ENCODE results near the gene SPACDR.

Gene SPACDR

DNA sequence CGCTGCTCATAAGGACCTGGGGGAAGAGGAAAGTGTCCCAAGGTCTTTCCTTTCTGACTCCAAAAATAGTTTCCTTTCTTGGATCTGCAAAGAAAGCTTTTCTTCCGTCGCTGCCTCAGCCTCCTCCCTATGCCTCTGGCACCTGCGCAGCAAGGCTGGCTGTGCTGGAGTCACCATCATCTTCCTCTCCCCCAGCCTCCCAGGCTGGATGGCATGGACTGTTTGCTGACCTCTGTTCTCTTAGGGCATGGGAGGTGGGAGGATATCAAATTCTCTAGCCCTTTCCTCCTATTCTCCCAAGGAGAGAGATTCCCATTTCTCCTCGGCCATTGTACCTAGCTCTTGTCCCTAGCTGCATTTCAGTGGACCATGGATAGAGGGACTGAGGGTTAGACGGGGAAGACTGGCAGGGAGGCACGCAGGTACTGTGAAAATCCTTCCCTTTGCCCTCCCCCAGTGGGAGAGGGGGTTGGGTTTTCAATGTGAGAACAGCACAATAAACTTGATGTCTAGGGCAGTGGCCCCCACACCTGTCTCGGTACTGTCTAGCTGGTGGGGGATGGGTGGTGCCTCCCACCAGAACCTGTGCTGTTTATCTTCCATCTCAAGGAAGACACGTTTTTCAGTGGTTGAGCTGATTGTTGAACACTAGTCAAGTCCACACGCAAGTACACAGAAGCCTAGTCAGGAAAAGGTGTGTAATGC lies 30.3 kb downstream of the SPACDR start:
- DNase-seq, result no peak

DNA sequence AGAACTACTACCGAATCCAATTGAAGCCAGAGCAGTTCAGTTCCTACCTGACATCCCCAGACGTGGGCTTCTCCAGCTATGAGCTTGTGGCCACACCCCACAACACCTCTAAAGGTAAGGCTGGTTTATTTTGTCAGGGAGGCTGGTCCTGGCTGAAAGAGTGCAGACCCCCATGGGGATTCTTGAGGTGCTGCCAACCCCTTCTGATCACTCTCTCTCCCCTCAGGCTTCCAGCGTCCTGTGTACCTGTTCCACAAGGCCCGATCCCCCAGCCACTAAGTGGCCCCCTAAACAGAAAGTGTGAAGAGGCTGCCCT lies 30.8 kb downstream of the SPACDR start:
- DNase-seq, result no peak

DNA sequence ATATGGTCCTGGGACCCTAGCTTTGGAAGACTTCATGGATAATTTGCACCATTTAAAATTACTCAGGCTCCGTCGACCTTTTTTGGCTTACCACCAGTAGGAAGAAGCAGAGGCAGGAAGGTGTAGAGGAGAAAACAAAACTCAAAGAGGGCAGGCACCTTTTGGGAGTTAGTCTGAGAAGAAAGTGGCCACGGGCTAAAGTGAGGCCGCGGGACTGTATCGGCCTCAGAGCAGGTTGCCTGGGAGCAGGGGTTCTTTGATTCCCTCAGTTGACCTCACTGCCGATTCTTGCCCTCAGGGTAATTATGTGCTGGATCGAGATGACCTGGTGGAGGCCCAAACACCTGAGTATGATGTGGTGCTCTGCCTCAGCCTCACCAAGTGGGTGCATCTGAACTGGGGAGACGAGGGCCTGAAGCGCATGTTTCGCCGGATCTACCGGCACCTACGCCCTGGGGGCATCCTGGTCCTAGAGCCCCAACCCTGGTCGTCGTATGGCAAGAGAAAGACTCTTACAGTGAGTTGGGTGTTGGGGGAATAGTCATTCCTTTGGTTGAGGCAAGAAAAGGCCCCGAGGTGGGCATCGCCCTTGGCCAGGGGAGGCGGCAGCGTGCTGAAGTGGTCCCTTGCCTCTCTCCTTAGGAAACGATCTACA lies 31.3 kb downstream of the SPACDR start:
- no peak for DNase-seq

DNA sequence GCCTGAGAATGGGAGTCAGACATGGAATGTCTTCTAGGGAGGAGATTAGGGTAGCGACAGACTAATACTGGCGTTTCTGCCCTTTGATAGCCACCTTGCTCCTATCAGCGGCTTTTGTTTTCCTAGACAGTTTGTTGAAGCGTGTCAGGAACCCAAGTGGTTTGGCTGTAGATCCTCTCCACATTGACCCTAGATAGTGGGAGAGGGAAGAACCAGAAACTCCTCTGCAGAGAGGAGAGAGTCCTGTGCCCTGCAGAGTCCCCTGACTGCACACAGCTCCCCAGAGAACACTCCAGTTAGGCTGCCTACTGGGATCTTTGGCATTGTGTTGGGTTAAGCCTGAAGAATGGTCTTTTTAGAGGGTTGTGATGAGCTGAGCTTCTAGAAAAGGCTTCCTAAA lies 32.0 kb downstream of the SPACDR start:
- DNase-seq, result no peak

- no peak for DNase-seq
Measured at GRCh38 chr7:100431286-100431735, 32.7 kb downstream of the SPACDR start.

- DNase-seq, result peak; percentile 54
Measured at GRCh38 chr7:100430493-100431285, 33.4 kb downstream of the SPACDR start.

- DNase-seq, result peak; percentile 96
Measured at GRCh38 chr7:100429637-100430492, 34.2 kb downstream of the SPACDR start, which contains the start of gene MEPCE. MEPCE (plus strand) TSS chr7:100429831; CDS start chr7:100430019, 188 bp downstream.

GRCh38 chr7:100428967-100429636 lies 35.0 kb downstream of the SPACDR start:
- peak; percentile 100 for DNase-seq

DNA sequence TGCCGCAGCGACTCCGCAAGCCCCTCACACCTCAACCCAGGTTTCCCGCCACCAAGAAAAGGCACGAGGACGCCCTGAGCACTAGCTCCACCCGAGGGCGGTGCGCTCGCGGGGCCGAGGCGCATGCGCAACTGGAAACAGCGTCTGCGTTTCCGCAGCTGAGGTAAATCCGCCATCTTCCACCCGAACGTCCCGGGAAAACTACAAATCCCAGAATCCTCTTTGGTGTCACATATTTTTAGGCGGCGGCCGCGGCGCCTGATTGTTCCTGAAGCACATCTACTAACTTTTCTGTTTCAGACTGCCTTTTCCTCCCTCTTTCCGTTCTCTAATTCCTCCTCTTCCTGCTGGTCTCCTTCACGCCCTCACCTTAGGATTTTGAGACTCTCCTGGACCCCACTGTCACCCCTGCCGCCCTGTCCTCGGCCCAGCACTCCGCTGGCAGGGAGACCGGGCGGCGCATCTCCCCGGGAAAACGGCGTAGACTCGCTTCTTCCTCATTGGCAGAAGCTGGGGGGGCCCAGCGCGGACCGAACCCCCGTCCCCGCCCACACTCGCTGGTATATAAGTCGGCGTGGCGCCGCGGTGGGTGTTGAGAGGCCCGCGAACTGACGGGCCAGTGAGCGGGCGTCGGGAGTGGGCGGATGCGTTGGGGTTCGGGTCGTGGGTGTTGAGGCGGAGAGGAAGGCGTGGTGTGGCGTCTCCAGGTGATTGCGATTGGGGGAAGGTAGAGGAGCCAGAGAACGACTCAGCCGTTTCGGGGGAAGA lies 35.7 kb downstream of the SPACDR start, which contains the start of gene ZCWPW1:
Gene ZCWPW1, minus strand, starts transcription at position 505 of the 768 bp plus-strand sequence. CDS start 8,054 bp downstream, outside the sequence.
- peak; percentile 96 for DNase-seq

- no peak for DNase-seq
Measured at GRCh38 chr7:100427762-100428198, 36.3 kb downstream of the SPACDR start.

- no peak for DNase-seq
Measured at GRCh38 chr7:100426516-100426915, 37.5 kb downstream of the SPACDR start.

DNA sequence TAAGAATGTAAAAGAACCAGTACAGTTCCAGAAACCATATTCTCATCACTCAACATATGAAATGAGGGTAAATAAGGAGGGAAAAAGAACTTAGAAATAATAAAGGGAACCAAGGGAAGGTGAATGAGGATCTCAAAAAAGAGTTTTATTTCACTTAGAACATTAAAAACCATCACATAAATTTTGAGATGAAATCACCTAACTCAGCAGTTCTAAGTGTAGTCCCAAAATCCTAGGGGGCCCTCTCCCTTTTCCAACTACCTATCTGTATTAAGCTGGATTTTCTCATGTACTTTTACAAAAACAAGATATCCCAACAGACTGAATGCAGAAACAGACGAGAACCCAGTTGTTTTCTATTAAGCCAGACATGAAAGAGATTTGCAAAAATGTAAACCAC lies 38.7 kb downstream of the SPACDR start:
- no peak for DNase-seq

GRCh38 chr7:100423315-100423714 lies 40.7 kb downstream of the SPACDR start:
- DNase-seq, result no peak

GRCh38 chr7:100419660-100420226 lies 44.3 kb downstream of the SPACDR start:
- no peak for DNase-seq

GRCh38 chr7:100418930-100419659 lies 45.0 kb downstream of the SPACDR start:
- no peak for DNase-seq

GRCh38 chr7:100415448-100415847 lies 48.6 kb downstream of the SPACDR start:
- no peak for DNase-seq

GRCh38 chr7:100413889-100414288 lies 50.2 kb downstream of the SPACDR start:
- no peak for DNase-seq

GRCh38 chr7:100413346-100413745 lies 50.7 kb downstream of the SPACDR start:
- DNase-seq, result no peak

GRCh38 chr7:100411101-100411500 lies 53.0 kb downstream of the SPACDR start:
- DNase-seq, result no peak

All from stimulated activated CD4-positive, alpha-beta T cell treated with anti-CD3 and anti-CD28 coated beads, Interleukin-4, amount 100 ng/mL, for 24 hours (primary cell).